Measurements from ENCODE around the gene CCNYL1. TPM values are rescaled to one million over a fixed set of nuclear protein-coding genes. Genes with fewer than 3 reads are reported as not detected.
"Not testable (repeated sequence)": the region's sequence is repeated elsewhere in the genome, so short reads cannot be mapped to it uniquely, and the experiment has no call there.

CCNYL1 gene
- total RNA-seq, 1 donor from 2014 or later = 18.0 TPM

DNA sequence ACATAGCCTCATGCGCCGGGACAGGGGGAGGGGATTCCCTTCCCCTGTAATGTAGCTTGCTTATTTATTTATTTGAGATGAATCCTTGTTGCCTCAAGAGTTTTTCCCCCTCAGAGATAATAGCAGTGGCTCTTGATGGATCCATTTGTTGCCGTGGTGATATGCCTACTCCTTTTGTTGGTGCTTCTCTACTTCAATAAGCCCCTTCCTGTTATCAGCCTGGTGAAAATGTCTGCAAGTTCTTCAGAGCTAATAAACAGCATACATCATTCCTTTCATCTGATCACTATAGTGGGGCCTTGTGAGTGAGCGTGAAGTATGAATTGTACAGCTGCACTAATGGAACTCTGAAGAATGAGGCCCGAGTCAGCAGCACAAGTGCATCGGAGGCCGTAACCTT lies 38.9 kb downstream of the CCNYL1 start:
- H3K36me3 Mint-ChIP-seq (ENCODE audit: unreplicated experiment) = no peaks in the 10 kb centered on the region
- DNase-seq = no peak

DNA sequence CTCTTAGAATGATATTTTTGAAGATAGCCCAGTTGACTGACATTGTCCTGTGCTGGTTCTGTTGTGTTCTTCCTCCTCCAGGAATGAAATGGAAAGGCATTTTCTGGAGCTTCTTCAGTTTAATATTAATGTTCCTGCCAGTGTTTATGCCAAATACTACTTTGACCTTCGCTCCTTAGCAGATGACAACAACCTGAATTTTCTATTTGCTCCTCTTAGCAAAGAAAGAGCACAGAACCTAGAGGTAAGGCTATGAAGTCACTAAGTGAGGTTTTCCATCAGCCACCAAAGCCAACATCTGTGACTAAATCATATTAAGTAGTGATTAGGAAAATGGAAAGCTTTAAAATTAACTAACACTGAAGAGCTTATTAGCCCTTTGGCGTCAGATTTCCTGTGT lies 39.4 kb downstream of the CCNYL1 start:
- Mint-ChIP-seq H3K36me3 (ENCODE audit: unreplicated experiment) (no peaks in the 10 kb centered on the region), H3K4me1 (ENCODE audit: low read depth, unreplicated experiment) (peaks cover 3% of the 10 kb centered on the region), H3K4me3 (ENCODE audit: unreplicated experiment) (no peak overlapping the region), H3K27ac (ENCODE audit: unreplicated experiment) (no peak overlapping the region), H3K27me3 (ENCODE audit: unreplicated experiment) (no peaks in the 10 kb centered on the region), H3K9me3 (ENCODE audit: unreplicated experiment) (no peaks in the 10 kb centered on the region)
- TF ChIP-seq, protein P1, sequence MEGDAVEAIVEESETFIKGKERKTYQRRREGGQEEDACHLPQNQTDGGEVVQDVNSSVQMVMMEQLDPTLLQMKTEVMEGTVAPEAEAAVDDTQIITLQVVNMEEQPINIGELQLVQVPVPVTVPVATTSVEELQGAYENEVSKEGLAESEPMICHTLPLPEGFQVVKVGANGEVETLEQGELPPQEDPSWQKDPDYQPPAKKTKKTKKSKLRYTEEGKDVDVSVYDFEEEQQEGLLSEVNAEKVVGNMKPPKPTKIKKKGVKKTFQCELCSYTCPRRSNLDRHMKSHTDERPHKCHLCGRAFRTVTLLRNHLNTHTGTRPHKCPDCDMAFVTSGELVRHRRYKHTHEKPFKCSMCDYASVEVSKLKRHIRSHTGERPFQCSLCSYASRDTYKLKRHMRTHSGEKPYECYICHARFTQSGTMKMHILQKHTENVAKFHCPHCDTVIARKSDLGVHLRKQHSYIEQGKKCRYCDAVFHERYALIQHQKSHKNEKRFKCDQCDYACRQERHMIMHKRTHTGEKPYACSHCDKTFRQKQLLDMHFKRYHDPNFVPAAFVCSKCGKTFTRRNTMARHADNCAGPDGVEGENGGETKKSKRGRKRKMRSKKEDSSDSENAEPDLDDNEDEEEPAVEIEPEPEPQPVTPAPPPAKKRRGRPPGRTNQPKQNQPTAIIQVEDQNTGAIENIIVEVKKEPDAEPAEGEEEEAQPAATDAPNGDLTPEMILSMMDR (IDR thresholded peaks at IDR 0.05; ENCODE audit: partially characterized antibody, unreplicated experiment) = no peak
- no peak for DNase-seq

More for the DNA sequence above, 38.9 kb downstream of the CCNYL1 start:
- Mint-ChIP-seq H3K4me3 (ENCODE audit: unreplicated experiment) (peak overlapping the region; percentile 55), H3K27me3 (ENCODE audit: unreplicated experiment) (no peaks in the 10 kb centered on the region), H3K27ac (ENCODE audit: unreplicated experiment) (no peak overlapping the region), H3K4me1 (ENCODE audit: low read depth, unreplicated experiment) (peaks cover 3% of the 10 kb centered on the region), H3K9me3 (ENCODE audit: unreplicated experiment) (no peaks in the 10 kb centered on the region)
- TF ChIP-seq, protein P1 (IDR thresholded peaks at IDR 0.05; ENCODE audit: partially characterized antibody, unreplicated experiment) = no peak

DNA sequence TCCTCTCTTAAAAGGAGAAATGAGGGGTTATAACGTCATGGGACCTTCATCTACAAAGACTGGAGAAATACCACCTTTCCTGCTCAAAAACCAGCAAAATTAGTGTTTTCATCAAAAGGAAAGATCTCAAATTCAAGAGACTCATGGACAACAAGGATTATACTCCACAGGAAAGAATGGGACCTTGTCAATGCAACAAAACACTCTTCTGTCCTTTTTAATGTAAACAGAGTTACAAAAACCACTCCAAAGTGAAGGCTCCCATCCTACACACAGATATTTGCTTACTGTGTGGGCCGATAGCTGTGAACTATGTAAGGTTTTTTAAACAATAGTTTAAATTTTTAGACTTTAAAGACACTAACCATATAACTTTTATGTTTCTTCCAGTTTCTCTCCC lies 42.2 kb downstream of the CCNYL1 start:
- not testable (repeated sequence) for H3K9me3 Mint-ChIP-seq (ENCODE audit: unreplicated experiment); H3K4me3 Mint-ChIP-seq (ENCODE audit: unreplicated experiment); H3K27ac Mint-ChIP-seq (ENCODE audit: unreplicated experiment); H3K4me1 Mint-ChIP-seq (ENCODE audit: low read depth, unreplicated experiment); DNase-seq; H3K27me3 Mint-ChIP-seq (ENCODE audit: unreplicated experiment); H3K36me3 Mint-ChIP-seq (ENCODE audit: unreplicated experiment)

DNA sequence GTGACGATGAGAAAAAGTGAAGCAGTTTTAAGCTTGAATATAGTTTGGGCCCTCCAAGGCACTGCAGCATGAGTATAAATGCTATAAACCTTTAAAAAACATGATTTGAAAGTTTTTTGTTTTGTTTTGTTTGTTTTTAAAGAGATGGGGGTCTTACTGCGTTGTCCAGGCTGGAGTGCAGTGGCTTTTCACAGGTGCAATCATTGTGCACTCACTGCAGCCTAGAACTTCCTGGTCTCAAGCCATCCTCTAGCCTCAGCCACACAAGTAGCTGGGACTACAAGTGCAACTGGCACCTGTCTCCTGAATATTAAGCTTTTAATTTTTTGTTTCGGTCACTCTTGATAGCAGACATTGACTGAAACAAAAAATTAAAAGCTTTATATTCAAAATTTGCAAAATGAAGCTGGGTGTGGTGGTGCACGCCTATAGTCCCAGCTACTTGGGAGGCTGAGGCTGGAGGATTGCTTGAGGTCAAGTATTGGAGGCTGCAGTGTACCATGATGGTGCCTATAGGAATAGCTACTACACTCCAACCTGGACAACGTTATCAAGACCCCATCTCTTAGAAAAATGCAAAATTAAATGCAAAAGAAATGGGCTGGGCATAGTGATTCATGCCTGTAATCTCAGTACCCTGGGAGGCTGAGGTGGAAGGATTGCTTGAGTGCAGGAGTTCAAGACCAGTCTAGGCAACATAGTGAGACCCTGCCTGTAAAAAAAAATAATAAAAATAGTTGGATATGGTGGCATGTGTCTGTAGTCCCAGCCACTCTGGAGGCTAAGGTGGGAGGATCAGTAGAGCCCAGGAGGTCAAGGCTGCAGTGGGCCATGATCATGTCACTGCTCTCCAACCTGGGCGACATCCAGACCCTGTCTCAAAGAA lies 43.3 kb downstream of the CCNYL1 start:
- H3K27me3 Mint-ChIP-seq (ENCODE audit: unreplicated experiment) = peaks cover 6% of the 10 kb centered on the region
- no peaks in the 10 kb centered on the region for H3K9me3 Mint-ChIP-seq (ENCODE audit: unreplicated experiment)
- TF ChIP-seq, protein P1 (IDR thresholded peaks at IDR 0.05; ENCODE audit: partially characterized antibody, unreplicated experiment) = no peak
- H3K27ac Mint-ChIP-seq (ENCODE audit: unreplicated experiment) = no peak overlapping the region
- H3K36me3 Mint-ChIP-seq (ENCODE audit: unreplicated experiment) = no peaks in the 10 kb centered on the region
- DNase-seq = no peak
- H3K4me3 Mint-ChIP-seq (ENCODE audit: unreplicated experiment) = no peak overlapping the region
- peaks cover 3% of the 10 kb centered on the region for H3K4me1 Mint-ChIP-seq (ENCODE audit: low read depth, unreplicated experiment)

DNA sequence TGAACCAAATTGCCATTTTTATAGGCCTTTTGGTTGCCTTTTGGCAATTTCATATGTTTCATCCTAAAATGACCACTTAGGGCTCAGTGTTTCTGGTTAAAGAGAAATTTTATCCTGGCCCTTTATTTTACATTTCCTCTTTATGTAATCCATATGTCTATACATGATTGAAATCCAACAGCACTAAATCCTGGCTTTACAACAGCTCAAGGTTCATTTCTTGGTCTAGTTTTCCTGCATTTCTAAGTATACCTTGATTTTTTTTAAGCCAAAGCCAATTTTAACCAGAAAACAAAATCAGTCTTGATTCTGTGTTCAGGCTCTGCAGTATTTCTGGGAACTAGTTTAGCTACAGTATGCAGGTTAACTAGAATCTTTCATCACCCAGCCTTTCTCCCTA lies 46.6 kb downstream of the CCNYL1 start:
- H3K27ac Mint-ChIP-seq (ENCODE audit: unreplicated experiment) = no peak overlapping the region
- DNase-seq = no peak
- H3K27me3 Mint-ChIP-seq (ENCODE audit: unreplicated experiment) = peaks cover 6% of the 10 kb centered on the region
- TF ChIP-seq, protein P1 (IDR thresholded peaks at IDR 0.05; ENCODE audit: partially characterized antibody, unreplicated experiment) = no peak
- H3K4me1 Mint-ChIP-seq (ENCODE audit: low read depth, unreplicated experiment) = no peaks in the 10 kb centered on the region
- no peaks in the 10 kb centered on the region for H3K36me3 Mint-ChIP-seq (ENCODE audit: unreplicated experiment)
- H3K4me3 Mint-ChIP-seq (ENCODE audit: unreplicated experiment) = no peak overlapping the region
- peaks cover 2% of the 10 kb centered on the region for H3K9me3 Mint-ChIP-seq (ENCODE audit: unreplicated experiment)
